Measurements from ENCODE around the gene KCNQ1. TPM values are rescaled to one million over a fixed set of nuclear protein-coding genes. Genes with fewer than 3 reads are reported as not detected.

Gene KCNQ1
- total and polyA plus RNA-seq, 2 of the 13 experiments (the other 11 are each of a cell fraction or from before 2014, with no cell fraction given): 0.02 to 0.08 TPM

DNA sequence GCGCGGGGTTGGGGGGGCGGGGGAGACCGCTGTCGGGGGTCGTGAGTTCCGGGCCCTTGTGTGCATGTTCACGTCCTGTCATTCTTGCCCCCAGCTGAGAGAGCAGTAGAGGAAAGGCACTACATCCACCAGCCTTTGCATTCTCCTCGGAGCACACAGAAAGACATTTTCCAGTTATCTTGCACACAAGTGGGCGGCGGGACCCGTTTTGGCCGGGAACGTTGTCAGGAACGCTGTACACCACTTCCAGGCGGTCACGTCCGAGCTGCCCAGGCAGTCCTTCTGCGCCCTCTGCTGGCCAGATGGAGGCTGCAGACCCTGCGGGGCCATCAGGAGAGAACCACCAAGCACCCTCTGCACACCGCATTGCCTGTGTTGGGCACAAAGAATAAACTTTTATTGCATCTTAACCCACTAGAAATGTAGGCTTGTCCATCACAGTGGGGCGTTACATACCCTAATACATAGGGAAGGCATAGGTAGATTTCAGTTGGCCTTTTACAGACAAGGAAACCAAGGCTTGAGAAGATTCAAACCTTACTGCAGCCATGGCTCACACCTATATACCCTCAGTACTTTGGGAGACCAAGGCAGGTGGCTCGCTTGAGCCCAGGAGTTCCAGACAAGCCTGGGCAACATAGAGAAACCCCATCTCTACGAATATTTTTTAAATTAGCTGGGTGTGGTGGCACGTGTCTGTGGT lies 443.6 kb downstream of the KCNQ1 start (continued):
- TF ChIP-seq, protein P1, sequence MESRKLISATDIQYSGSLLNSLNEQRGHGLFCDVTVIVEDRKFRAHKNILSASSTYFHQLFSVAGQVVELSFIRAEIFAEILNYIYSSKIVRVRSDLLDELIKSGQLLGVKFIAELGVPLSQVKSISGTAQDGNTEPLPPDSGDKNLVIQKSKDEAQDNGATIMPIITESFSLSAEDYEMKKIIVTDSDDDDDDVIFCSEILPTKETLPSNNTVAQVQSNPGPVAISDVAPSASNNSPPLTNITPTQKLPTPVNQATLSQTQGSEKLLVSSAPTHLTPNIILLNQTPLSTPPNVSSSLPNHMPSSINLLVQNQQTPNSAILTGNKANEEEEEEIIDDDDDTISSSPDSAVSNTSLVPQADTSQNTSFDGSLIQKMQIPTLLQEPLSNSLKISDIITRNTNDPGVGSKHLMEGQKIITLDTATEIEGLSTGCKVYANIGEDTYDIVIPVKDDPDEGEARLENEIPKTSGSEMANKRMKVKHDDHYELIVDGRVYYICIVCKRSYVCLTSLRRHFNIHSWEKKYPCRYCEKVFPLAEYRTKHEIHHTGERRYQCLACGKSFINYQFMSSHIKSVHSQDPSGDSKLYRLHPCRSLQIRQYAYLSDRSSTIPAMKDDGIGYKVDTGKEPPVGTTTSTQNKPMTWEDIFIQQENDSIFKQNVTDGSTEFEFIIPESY (CRISPR knock-in tag; IDR thresholded peaks at IDR 0.05): peak; percentile 82
- TF ChIP-seq, protein P2, sequence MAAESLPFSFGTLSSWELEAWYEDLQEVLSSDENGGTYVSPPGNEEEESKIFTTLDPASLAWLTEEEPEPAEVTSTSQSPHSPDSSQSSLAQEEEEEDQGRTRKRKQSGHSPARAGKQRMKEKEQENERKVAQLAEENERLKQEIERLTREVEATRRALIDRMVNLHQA (CRISPR knock-in tag; IDR thresholded peaks at IDR 0.05): no peak
- TF ChIP-seq, protein P3, sequence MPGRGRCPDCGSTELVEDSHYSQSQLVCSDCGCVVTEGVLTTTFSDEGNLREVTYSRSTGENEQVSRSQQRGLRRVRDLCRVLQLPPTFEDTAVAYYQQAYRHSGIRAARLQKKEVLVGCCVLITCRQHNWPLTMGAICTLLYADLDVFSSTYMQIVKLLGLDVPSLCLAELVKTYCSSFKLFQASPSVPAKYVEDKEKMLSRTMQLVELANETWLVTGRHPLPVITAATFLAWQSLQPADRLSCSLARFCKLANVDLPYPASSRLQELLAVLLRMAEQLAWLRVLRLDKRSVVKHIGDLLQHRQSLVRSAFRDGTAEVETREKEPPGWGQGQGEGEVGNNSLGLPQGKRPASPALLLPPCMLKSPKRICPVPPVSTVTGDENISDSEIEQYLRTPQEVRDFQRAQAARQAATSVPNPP (CRISPR knock-in tag; IDR thresholded peaks at IDR 0.05): no peak
- TF ChIP-seq FOXA3 (CRISPR knock-in tag; IDR thresholded peaks at IDR 0.05) (no peak), SETDB1 (CRISPR knock-in tag; IDR thresholded peaks at IDR 0.05; ENCODE audit: borderline replicate concordance) (no peak), ZNF776 (CRISPR knock-in tag; IDR thresholded peaks at IDR 0.05) (no peak), NRL (CRISPR knock-in tag; IDR thresholded peaks at IDR 0.05; ENCODE audit: borderline replicate concordance) (0 out of 2 replicates have a peak, but pooled peaks have one; percentile 13), HDAC6 (IDR thresholded peaks at IDR 0.05; ENCODE audit: low read depth, low read length) (no peak), RARG (CRISPR knock-in tag; IDR thresholded peaks at IDR 0.05; ENCODE audit: low read depth) (no peak), ZNF460 (CRISPR knock-in tag; IDR thresholded peaks at IDR 0.05; ENCODE audit: borderline replicate concordance) (no peak), SRSF1 (optimal IDR thresholded peaks at IDR 0.05; ENCODE audit: low read depth, low read length) (no peak), SIN3B (IDR thresholded peaks at IDR 0.05; ENCODE audit: low read length) (no peak), TSC22D2 (CRISPR knock-in tag; IDR thresholded peaks at IDR 0.05; ENCODE audit: borderline replicate concordance) (no peak), ZNF891 (CRISPR knock-in tag; IDR thresholded peaks at IDR 0.05) (no peak), ASH2L (IDR thresholded peaks at IDR 0.05; ENCODE audit: insufficient read length, low read depth, low read length) (no peak), SALL2 (CRISPR knock-in tag; IDR thresholded peaks at IDR 0.05) (no peak), KMT2B (CRISPR knock-in tag; IDR thresholded peaks at IDR 0.05) (no peak), PLRG1 (conservative IDR thresholded peaks at IDR 0.05) (no peak), MIXL1 (CRISPR knock-in tag; IDR thresholded peaks at IDR 0.05) (no peak), ZNF296 (CRISPR knock-in tag; conservative IDR thresholded peaks at IDR 0.05) (0 out of 2 replicates have a peak, but pooled peaks have one; percentile 40), CC2D1A (CRISPR knock-in tag; IDR thresholded peaks at IDR 0.05) (no peak)
- TF ChIP-seq, protein P4, sequence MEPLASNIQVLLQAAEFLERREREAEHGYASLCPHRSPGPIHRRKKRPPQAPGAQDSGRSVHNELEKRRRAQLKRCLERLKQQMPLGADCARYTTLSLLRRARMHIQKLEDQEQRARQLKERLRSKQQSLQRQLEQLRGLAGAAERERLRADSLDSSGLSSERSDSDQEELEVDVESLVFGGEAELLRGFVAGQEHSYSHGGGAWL (CRISPR knock-in tag; IDR thresholded peaks at IDR 0.05): no peak
- TF ChIP-seq, protein P5, sequence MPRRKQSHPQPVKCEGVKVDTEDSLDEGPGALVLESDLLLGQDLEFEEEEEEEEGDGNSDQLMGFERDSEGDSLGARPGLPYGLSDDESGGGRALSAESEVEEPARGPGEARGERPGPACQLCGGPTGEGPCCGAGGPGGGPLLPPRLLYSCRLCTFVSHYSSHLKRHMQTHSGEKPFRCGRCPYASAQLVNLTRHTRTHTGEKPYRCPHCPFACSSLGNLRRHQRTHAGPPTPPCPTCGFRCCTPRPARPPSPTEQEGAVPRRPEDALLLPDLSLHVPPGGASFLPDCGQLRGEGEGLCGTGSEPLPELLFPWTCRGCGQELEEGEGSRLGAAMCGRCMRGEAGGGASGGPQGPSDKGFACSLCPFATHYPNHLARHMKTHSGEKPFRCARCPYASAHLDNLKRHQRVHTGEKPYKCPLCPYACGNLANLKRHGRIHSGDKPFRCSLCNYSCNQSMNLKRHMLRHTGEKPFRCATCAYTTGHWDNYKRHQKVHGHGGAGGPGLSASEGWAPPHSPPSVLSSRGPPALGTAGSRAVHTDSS (CRISPR knock-in tag; conservative IDR thresholded peaks at IDR 0.05): no peak
- TF ChIP-seq, protein P6, sequence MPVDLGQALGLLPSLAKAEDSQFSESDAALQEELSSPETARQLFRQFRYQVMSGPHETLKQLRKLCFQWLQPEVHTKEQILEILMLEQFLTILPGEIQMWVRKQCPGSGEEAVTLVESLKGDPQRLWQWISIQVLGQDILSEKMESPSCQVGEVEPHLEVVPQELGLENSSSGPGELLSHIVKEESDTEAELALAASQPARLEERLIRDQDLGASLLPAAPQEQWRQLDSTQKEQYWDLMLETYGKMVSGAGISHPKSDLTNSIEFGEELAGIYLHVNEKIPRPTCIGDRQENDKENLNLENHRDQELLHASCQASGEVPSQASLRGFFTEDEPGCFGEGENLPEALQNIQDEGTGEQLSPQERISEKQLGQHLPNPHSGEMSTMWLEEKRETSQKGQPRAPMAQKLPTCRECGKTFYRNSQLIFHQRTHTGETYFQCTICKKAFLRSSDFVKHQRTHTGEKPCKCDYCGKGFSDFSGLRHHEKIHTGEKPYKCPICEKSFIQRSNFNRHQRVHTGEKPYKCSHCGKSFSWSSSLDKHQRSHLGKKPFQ (CRISPR knock-in tag; IDR thresholded peaks at IDR 0.05; ENCODE audit: insufficient replicate concordance): no peak

All from HepG2 (cell line).